Activated CD4-positive, alpha-beta memory T cell treated with anti-CD3 and anti-CD28 coated beads for 36 hours (primary cell): ENCODE measurements around the gene HAT1. TPM values are rescaled to one million over a fixed set of nuclear protein-coding genes. Genes with fewer than 3 reads are reported as not detected.

Source experiments
- CTCF ChIA-PET: fragments of 350-600 bp; sonication (Branson Sonifier 250); formaldehyde crosslinking; loops from one replicate; lab custom pipeline; 2021; ENCODE audit warnings: antibody characterized with exemption, inconsistent platforms; lab: Charles Lee
- POLR2A ChIA-PET: fragments of 350-600 bp; sonication (Branson Sonifier 250); formaldehyde crosslinking; loops from one replicate; lab custom pipeline; 2021; ENCODE audit warnings: antibody characterized with exemption; lab: Charles Lee
- DNase-seq: peaks from one replicate; pipeline ENCODE4 v3.0.0-alpha.2; 2020
- H3K27ac Mint-ChIP-seq: one replicate; pipeline ENCODE4 v1.8.0; 2021; ENCODE audit warnings: mixed read lengths
- H3K27me3 Mint-ChIP-seq: one replicate; pipeline ENCODE4 v1.8.0; 2021; ENCODE audit warnings: mixed read lengths
- H3K36me3 Mint-ChIP-seq: one replicate; pipeline ENCODE4 v1.8.0; 2021; ENCODE audit warnings: mixed read lengths
- H3K4me1 Mint-ChIP-seq: one replicate; pipeline ENCODE4 v1.8.0; 2021; ENCODE audit warnings: low read depth, mixed read lengths
- H3K4me3 Mint-ChIP-seq: one replicate; pipeline ENCODE4 v1.8.0; 2021; ENCODE audit warnings: mild to moderate bottlenecking, mixed read lengths
- H3K9me3 Mint-ChIP-seq: one replicate; pipeline ENCODE4 v1.8.0; 2021; ENCODE audit warnings: mixed read lengths
- intact Hi-C: fragments of 100-400 bp; cut with micrococcal nuclease; formaldehyde crosslinking; loops from one replicate; pipeline ENCODE4 v1.15.1; 2023
- total RNA-seq, 2 experiments: library from RNA; stranded (reverse); gene quantifications; one replicate each; pipeline ENCODE4 v1.2.3, GENCODE V29; 2021

Gene HAT1
- total RNA-seq, result 10 to 100 TPM; 86.2 to 90.8 TPM

GRCh38 chr2:171922230-171923022 is at the start of gene HAT1:
TSS of gene HAT1 (plus strand) at chr2:171922461. CDS start at chr2:171922501, 40 bp downstream.
- CTCF ChIA-PET, result interaction anchor here (1.2 to 1.6 kb wide), 4 partner anchors 29 to 539 kb away, joined by 3 to 8 read pairs (median 3); partner anchors contain the start of gene SLC25A12
- Mint-ChIP-seq H3K9me3 (no peaks in the 10 kb centered on the region), H3K27ac (peak within 1 kb of the TSS; percentile 98), H3K27me3 (no peaks in the 10 kb centered on the region), H3K36me3 (peaks cover 16% of the 10 kb centered on the region), H3K4me1 (peaks cover 33% of the 10 kb centered on the region), H3K4me3 (peak within 1 kb of the TSS; percentile 97)
- peak; percentile 99 for DNase-seq
- intact Hi-C loops, result loop anchor here (1.0 to 5.0 kb wide), 6 partner anchors 28 to 994 kb away; partner anchors contain the start of genes DLX2, DYNC1I2, GORASP2 and METAP1D
- POLR2A ChIA-PET, result interaction anchor here (0.9 to 1.7 kb wide), 8 partner anchors 14 to 993 kb away, joined by 3 to 4 read pairs (median 3); partner anchors contain the start of genes DCAF17, GORASP2 and METTL8

DNA sequence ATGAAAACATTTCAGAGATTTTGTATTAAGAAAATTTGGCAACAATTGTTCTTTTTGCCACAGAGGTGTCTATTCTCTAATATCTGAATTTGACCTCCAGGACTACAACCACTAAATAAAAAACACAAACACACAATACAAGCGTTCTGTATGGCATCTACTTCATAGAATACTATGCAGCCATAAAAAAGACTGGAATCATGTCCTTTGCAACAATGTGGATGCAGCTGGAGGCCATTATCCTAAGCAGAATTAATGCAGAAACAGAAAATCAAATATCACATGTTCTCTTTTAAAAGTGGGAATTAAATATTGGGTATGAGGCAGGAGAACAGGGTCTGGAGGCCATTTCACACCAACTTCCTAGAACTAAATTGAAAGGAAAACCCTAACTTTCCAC is 47.7 kb upstream of the HAT1 start:
- H3K27me3 Mint-ChIP-seq, result no peaks in the 10 kb centered on the region
- peaks cover 18% of the 10 kb centered on the region for H3K4me1 Mint-ChIP-seq
- no peak overlapping the region for H3K4me3 Mint-ChIP-seq
- intact Hi-C loops, result no loop called here
- no peaks in the 10 kb centered on the region for H3K9me3 Mint-ChIP-seq
- no peak for DNase-seq
- H3K27ac Mint-ChIP-seq, result no peak overlapping the region
- POLR2A ChIA-PET, result no interaction called here
- CTCF ChIA-PET, result no interaction called here
- H3K36me3 Mint-ChIP-seq, result peaks cover 21% of the 10 kb centered on the region

- H3K4me1 Mint-ChIP-seq, result peaks cover 18% of the 10 kb centered on the region
- CTCF ChIA-PET, result no interaction called here
- intact Hi-C loops, result no loop called here
- H3K4me3 Mint-ChIP-seq, result no peak overlapping the region
- no peaks in the 10 kb centered on the region for H3K9me3 Mint-ChIP-seq
- POLR2A ChIA-PET, result no interaction called here
- H3K36me3 Mint-ChIP-seq, result peaks cover 21% of the 10 kb centered on the region
- no peak for DNase-seq
- no peak overlapping the region for H3K27ac Mint-ChIP-seq
- no peaks in the 10 kb centered on the region for H3K27me3 Mint-ChIP-seq
Measured at GRCh38 chr2:171874963-171875362, 47.3 kb upstream of the HAT1 start.

DNA sequence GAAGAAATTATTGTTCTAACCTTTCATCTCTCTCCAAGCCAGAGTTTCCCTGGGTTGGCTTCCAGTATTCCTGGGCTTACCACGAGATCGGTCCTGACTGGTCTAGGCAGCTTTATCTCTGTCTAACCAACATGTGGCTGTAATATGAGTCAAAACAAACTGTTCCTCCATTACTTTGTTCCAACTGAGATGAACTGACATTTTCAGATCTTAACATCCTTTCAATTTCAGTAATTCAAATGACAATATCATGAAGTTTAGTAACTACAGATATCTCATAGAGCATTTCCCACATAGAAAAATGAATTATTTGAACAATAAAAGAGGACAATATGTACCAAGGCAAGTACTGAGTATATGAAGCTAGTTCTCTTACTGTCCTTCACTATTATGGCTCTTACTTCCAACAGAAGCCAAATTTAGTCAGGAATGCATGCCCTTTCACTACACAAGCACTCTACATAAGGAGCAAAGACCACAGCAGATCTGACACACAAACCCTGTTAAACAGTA is 43.7 kb upstream of the HAT1 start:
- ChIA-PET POLR2A (interaction anchor here (1.1 kb wide), 1 partner anchor 44 kb away, joined by 3 read pairs; the partner anchor contains the start of gene HAT1), CTCF (no interaction called here)
- intact Hi-C loops, result no loop called here
- H3K4me3 Mint-ChIP-seq, result no peak overlapping the region
- DNase-seq, result peak; percentile 51
- peaks cover 14% of the 10 kb centered on the region for H3K36me3 Mint-ChIP-seq
- peaks cover 31% of the 10 kb centered on the region for H3K4me1 Mint-ChIP-seq
- no peaks in the 10 kb centered on the region for H3K27me3 Mint-ChIP-seq
- H3K9me3 Mint-ChIP-seq, result no peaks in the 10 kb centered on the region
- H3K27ac Mint-ChIP-seq, result peak overlapping the region; percentile 40

DNA sequence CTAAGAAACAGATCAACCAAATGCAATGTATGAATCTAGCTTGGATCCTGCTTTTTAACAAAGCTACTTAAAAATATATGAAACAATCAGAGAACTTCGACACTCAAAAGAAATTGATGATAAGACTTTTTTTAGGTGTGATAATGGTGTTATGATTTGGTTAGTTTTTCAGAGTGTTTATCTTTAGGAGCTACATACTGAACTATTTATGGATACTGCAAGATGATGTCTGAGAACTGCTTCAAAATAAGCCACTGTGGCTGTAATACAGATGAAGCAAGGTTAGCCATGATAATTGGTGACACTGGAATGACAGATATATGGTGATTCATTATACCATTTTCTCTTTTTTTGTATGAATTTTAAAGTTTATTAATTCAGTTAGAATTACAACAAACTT is 42.4 kb upstream of the HAT1 start:
- Mint-ChIP-seq H3K27ac (no peak overlapping the region), H3K9me3 (no peaks in the 10 kb centered on the region), H3K4me3 (no peak overlapping the region), H3K36me3 (peaks cover 8% of the 10 kb centered on the region), H3K27me3 (no peaks in the 10 kb centered on the region), H3K4me1 (peaks cover 33% of the 10 kb centered on the region)
- intact Hi-C loops, result no loop called here
- DNase-seq, result no peak
- POLR2A ChIA-PET, result interaction anchor here (1.1 kb wide), 1 partner anchor 43 kb away, joined by 3 read pairs; the partner anchor contains the start of gene HAT1
- CTCF ChIA-PET, result no interaction called here

DNA sequence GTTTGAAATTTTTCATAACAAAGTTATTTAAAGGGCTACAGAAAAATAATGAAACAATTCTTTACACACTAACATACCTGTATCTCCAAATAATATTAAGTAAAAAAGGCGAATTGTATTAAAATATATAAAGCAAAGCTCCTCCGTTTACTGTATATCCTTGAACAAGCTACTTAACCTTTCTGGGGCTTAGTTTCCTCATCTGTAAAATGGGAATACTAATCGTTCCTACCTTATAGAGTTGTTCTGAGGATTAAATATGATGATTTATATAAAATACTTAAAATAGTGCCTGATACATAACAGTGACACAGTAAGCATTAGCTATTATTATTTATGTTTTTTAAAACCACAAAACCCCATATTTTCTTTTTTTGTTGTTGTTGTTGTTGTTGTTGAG is 41.5 kb upstream of the HAT1 start:
- Mint-ChIP-seq H3K36me3 (peaks cover 4% of the 10 kb centered on the region), H3K27me3 (no peaks in the 10 kb centered on the region), H3K4me1 (peaks cover 34% of the 10 kb centered on the region), H3K9me3 (no peaks in the 10 kb centered on the region), H3K27ac (no peak overlapping the region), H3K4me3 (no peak overlapping the region)
- intact Hi-C loops, result no loop called here
- ChIA-PET POLR2A (interaction anchor here (3.2 kb wide), 1 partner anchor 13 kb away, joined by 18 read pairs; the partner anchor contains the start of gene SLC25A12), CTCF (no interaction called here)
- no peak for DNase-seq

DNA sequence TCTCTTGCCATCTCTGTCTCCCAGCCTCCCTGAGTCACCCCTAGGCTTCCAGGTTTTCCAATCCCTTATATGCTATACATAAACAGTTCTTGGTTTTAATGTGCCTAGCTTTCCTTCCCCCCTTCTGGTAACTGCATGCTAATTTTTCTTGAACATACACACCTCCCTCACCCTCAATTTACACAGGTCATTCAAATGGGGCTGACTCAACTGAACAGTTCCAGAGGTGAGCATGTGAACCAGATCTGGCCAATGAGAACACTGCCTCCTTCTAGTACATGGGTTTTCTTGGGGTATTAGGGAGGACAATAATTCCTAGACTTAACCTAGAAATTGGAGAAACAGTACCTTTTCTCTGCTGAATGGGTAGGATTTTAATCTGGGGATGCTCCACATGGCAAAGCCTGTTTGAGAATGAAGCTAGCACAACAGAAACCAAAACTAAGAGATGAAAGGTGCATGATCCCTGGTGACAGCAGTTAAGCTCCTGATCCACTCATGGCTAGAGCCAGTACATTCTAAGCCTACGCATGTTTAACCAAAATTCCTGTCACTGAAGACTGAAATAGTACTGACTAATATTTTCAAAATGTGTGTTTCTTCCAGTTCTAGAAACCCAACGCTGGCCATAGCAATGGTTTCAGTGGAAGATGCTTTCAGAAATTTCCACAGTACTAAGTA is 40.0 kb upstream of the HAT1 start:
- DNase-seq, result no peak
- intact Hi-C loops, result no loop called here
- Mint-ChIP-seq H3K4me3 (no peak overlapping the region), H3K9me3 (no peaks in the 10 kb centered on the region), H3K4me1 (peaks cover 36% of the 10 kb centered on the region), H3K27ac (peak overlapping the region; percentile 76), H3K36me3 (peaks cover 4% of the 10 kb centered on the region), H3K27me3 (no peaks in the 10 kb centered on the region)
- ChIA-PET POLR2A (interaction anchor here (3.2 kb wide), 1 partner anchor 11 kb away, joined by 18 read pairs; the partner anchor contains the start of gene SLC25A12), CTCF (interaction anchor here (0.7 kb wide), 1 partner anchor 100 kb away, joined by 3 read pairs; no protein-coding TSS in a partner anchor)

- Mint-ChIP-seq H3K4me1 (peaks cover 33% of the 10 kb centered on the region), H3K27me3 (no peaks in the 10 kb centered on the region), H3K4me3 (no peak overlapping the region), H3K36me3 (peaks cover 9% of the 10 kb centered on the region), H3K27ac (no peak overlapping the region), H3K9me3 (no peaks in the 10 kb centered on the region)
- CTCF ChIA-PET, result no interaction called here
- POLR2A ChIA-PET, result interaction anchor here (3.2 kb wide), 1 partner anchor 10 kb away, joined by 18 read pairs; the partner anchor contains the start of gene SLC25A12
- intact Hi-C loops, result no loop called here
- no peak for DNase-seq
Measured at GRCh38 chr2:171883275-171883893, 38.9 kb upstream of the HAT1 start.

GRCh38 chr2:171889333-171889732 is 32.9 kb upstream of the HAT1 start:
- POLR2A ChIA-PET, result no interaction called here
- DNase-seq, result no peak
- H3K4me1 Mint-ChIP-seq, result peaks cover 25% of the 10 kb centered on the region
- no peaks in the 10 kb centered on the region for H3K27me3 Mint-ChIP-seq
- peaks cover 21% of the 10 kb centered on the region for H3K36me3 Mint-ChIP-seq
- H3K27ac Mint-ChIP-seq, result no peak overlapping the region
- intact Hi-C loops, result no loop called here
- CTCF ChIA-PET, result interaction anchor here (1.1 kb wide), 1 partner anchor 215 kb away, joined by 3 read pairs; no protein-coding TSS in a partner anchor
- H3K4me3 Mint-ChIP-seq, result no peak overlapping the region
- H3K9me3 Mint-ChIP-seq, result no peaks in the 10 kb centered on the region

- Mint-ChIP-seq H3K9me3 (no peaks in the 10 kb centered on the region), H3K4me1 (peaks cover 29% of the 10 kb centered on the region), H3K36me3 (peaks cover 21% of the 10 kb centered on the region), H3K4me3 (no peak overlapping the region), H3K27ac (no peak overlapping the region), H3K27me3 (no peaks in the 10 kb centered on the region)
- intact Hi-C loops, result no loop called here
- CTCF ChIA-PET, result interaction anchor here (1.1 kb wide), 1 partner anchor 215 kb away, joined by 3 read pairs; no protein-coding TSS in a partner anchor
- no peak for DNase-seq
- POLR2A ChIA-PET, result no interaction called here
Measured at GRCh38 chr2:171889808-171890207, 32.5 kb upstream of the HAT1 start.

- Mint-ChIP-seq H3K36me3 (peaks cover 14% of the 10 kb centered on the region), H3K27ac (peak overlapping the region; percentile 91), H3K4me3 (peak overlapping the region; percentile 96), H3K9me3 (no peaks in the 10 kb centered on the region), H3K27me3 (peaks cover 3% of the 10 kb centered on the region), H3K4me1 (peaks cover 26% of the 10 kb centered on the region)
- no peak for DNase-seq
- CTCF ChIA-PET, result interaction anchor here (1.2 to 2.8 kb wide), 2 partner anchors 16 to 29 kb away, joined by 3 to 8 read pairs; partner anchors contain the start of gene HAT1
- intact Hi-C loops, result no loop called here
- POLR2A ChIA-PET, result interaction anchor here (0.8 to 2.7 kb wide), 6 partner anchors 11 to 964 kb away, joined by 3 to 18 read pairs (median 4); partner anchors contain the start of genes GORASP2 and HAT1
Measured at GRCh38 chr2:171893196-171893823, 29.0 kb upstream of the HAT1 start.
